Liver (tissue), 9 donors: ENCODE results near the gene ZSCAN10. TPM values are rescaled to one million over a fixed set of nuclear protein-coding genes. Genes with fewer than 3 reads are reported as not detected.

Source experiments
- DNase-seq: peaks from one replicate; pipeline ENCODE4 v3.0.0-alpha.2; 2017; ENCODE audit warnings: low spot score
- H3K27ac ChIP-seq, 2 donors: one replicate each; pipeline ENCODE4 v1.7.0; 2013; ENCODE audit warnings: inconsistent platforms in 2 of 2, low read length in 2 of 2, control low read depth in 1 of 2, low read depth in 1 of 2, mild to moderate bottlenecking in 1 of 2
- H3K27me3 ChIP-seq, 4 donors: one replicate each; pipeline versions ENCODE4 v1.6.1 to v1.7.0; 2013; ENCODE audit warnings: low read length in 3 of 4, inconsistent platforms in 1 of 4, mild to moderate bottlenecking in 1 of 4, moderate library complexity in 1 of 4; ENCODE audit not compliant: control insufficient read depth in 4 of 4, insufficient read depth in 4 of 4
- H3K36me3 ChIP-seq, 4 donors: one replicate each; pipeline versions ENCODE4 v1.6.1 to v1.7.0; 2013; ENCODE audit warnings: low read length in 3 of 4, mild to moderate bottlenecking in 3 of 4, low read depth in 1 of 4, moderate library complexity in 1 of 4; ENCODE audit not compliant: control insufficient read depth in 4 of 4, insufficient read depth in 3 of 4
- H3K4me1 ChIP-seq, 4 donors: one replicate each; pipeline versions ENCODE4 v1.6.1 to v1.7.0; 2013; ENCODE audit warnings: low read length in 3 of 4, mild to moderate bottlenecking in 3 of 4, moderate library complexity in 1 of 4; ENCODE audit not compliant: control insufficient read depth in 4 of 4, insufficient read depth in 4 of 4
- H3K4me3 ChIP-seq, 3 donors: one replicate each; pipeline versions ENCODE4 v1.6.1 to v1.7.0; 2013; ENCODE audit warnings: low read length in 3 of 3, control low read depth in 1 of 3, low read depth in 1 of 3, mild to moderate bottlenecking in 1 of 3
- H3K9ac ChIP-seq, 2 donors: one replicate each; pipeline ENCODE4 v1.7.0; 2013; ENCODE audit warnings: low read length in 2 of 2, mild to moderate bottlenecking in 2 of 2, moderate library complexity in 2 of 2, control low read depth in 1 of 2, low read depth in 1 of 2
- H3K9me3 ChIP-seq, 4 donors: one replicate each; pipeline versions ENCODE4 v1.6.1 to v1.7.0; 2013; ENCODE audit warnings: low read length in 3 of 4; ENCODE audit not compliant: control insufficient read depth in 4 of 4
- EGR1 ChIP-seq, 2 donors: IDR thresholded peaks; 2 replicates each; pipeline ENCODE4 v1.6.1; 2016 to 2018; ENCODE audit warnings: antibody characterized with exemption in 2 of 2, low read depth in 2 of 2
- FOXA1 ChIP-seq: IDR thresholded peaks from 2 replicates; pipeline ENCODE4 v1.6.1; 2016; ENCODE audit warnings: antibody characterized with exemption
- FOXA2 ChIP-seq: IDR thresholded peaks from 2 replicates; pipeline ENCODE4 v1.6.1; 2016; ENCODE audit warnings: antibody characterized with exemption
- GABPA ChIP-seq, 2 donors: IDR thresholded peaks in 1 of 2; conservative IDR thresholded peaks in 1 of 2; 2 replicates each; pipeline ENCODE4 v1.6.1; 2016; ENCODE audit warnings: antibody characterized with exemption in 2 of 2, mild to moderate bottlenecking in 1 of 2, moderate library complexity in 1 of 2
- HNF4A ChIP-seq, 2 donors: conservative IDR thresholded peaks; 2 replicates each; pipeline ENCODE4 v1.6.1; 2016; ENCODE audit warnings: antibody characterized with exemption in 2 of 2, mild to moderate bottlenecking in 2 of 2
- HNF4G ChIP-seq: IDR thresholded peaks from 2 replicates; pipeline ENCODE4 v1.6.1; 2016; ENCODE audit warnings: antibody characterized with exemption
- JUND ChIP-seq, 2 donors: IDR thresholded peaks; 2 replicates each; pipeline ENCODE4 v1.6.1; 2016; ENCODE audit warnings: antibody characterized with exemption in 2 of 2
- NR2F2 ChIP-seq: IDR thresholded peaks from 2 replicates; pipeline ENCODE4 v1.6.1; 2016; ENCODE audit warnings: antibody characterized with exemption
- RAD21 ChIP-seq, 2 donors: IDR thresholded peaks; 2 replicates each; pipeline ENCODE4 v1.6.1; 2016; ENCODE audit warnings: antibody characterized with exemption in 2 of 2, mild to moderate bottlenecking in 2 of 2
- RXRA ChIP-seq, 2 donors: IDR thresholded peaks; 2 replicates each; pipeline ENCODE4 v1.6.1; 2017 to 2018; ENCODE audit warnings: antibody characterized with exemption in 2 of 2, mild to moderate bottlenecking in 1 of 2
- SP1 ChIP-seq: IDR thresholded peaks from 2 replicates; pipeline ENCODE4 v1.6.1; 2018; ENCODE audit warnings: antibody characterized with exemption, mild to moderate bottlenecking
- TAF1 ChIP-seq: conservative IDR thresholded peaks from 2 replicates; pipeline ENCODE4 v1.6.1; 2016; ENCODE audit warnings: antibody characterized with exemption, mild to moderate bottlenecking
- YY1 ChIP-seq: IDR thresholded peaks from 2 replicates; pipeline ENCODE4 v1.6.1; 2016; ENCODE audit warnings: antibody characterized with exemption, mild to moderate bottlenecking
- WGBS: extraction: QIAGEN DNeasy Blood & Tissue Kit; methylation state at CpG from one replicate; pipeline ENCODE4 v1.1.7; 2013; 5-methylcytosine and 5-hydroxymethylcytosine counted together
- polyA plus RNA-seq, 2 donors: library from polyadenylated mRNA; stranded (reverse) in 1 of 2; unstranded in 1 of 2; fragments of 200-250 nt in 1 of 2; fragments of >200 nt in 1 of 2; fragmentation: Nextera tagmentation in 1 of 2; extraction: Ambion mirVana in 1 of 2; gene quantifications; one replicate each; pipeline versions ENCODE4 v1.2.1 to v1.2.3, GENCODE V29; 2013 to 2015
- total RNA-seq, 2 donors: library from RNA; depleted of rRNA; stranded (reverse); fragments of >200 nt; gene quantifications; one replicate each; pipeline ENCODE4 v1.2.3, GENCODE V29; 2014
- TF ChIP-seq, protein P1 (sequence below): IDR thresholded peaks from 2 replicates; pipeline ENCODE4 v1.6.1; 2016; ENCODE audit warnings: antibody characterized with exemption, mild to moderate bottlenecking
- TF ChIP-seq, protein P2 (sequence below): IDR thresholded peaks from 2 replicates; pipeline ENCODE4 v1.6.1; 2016; ENCODE audit warnings: antibody characterized with exemption
- TF ChIP-seq, protein P3 (sequence below): fragments of 150-350 bp; IDR thresholded peaks from 2 replicates; pipeline ENCODE4 v1.5.1; 2017; ENCODE audit warnings: improper control_type of control experiment, low read depth, low read length; ENCODE audit not compliant: missing input control
- TF ChIP-seq, protein P4 (sequence below): IDR thresholded peaks from 2 replicates; pipeline ENCODE4 v1.6.1; 2016; ENCODE audit warnings: antibody characterized with exemption
- TF ChIP-seq, protein P5 (sequence below): IDR thresholded peaks from 2 replicates; pipeline ENCODE4 v1.6.1; 2016; ENCODE audit warnings: antibody characterized with exemption
- donor health status: healthy.
- donor health status: healthy.
- donor health status: healthy.
- donor health status: healthy.
- donor health status: healthy.

The ZSCAN10 gene
- total and polyA plus RNA-seq, 4 donors = not detected

DNA sequence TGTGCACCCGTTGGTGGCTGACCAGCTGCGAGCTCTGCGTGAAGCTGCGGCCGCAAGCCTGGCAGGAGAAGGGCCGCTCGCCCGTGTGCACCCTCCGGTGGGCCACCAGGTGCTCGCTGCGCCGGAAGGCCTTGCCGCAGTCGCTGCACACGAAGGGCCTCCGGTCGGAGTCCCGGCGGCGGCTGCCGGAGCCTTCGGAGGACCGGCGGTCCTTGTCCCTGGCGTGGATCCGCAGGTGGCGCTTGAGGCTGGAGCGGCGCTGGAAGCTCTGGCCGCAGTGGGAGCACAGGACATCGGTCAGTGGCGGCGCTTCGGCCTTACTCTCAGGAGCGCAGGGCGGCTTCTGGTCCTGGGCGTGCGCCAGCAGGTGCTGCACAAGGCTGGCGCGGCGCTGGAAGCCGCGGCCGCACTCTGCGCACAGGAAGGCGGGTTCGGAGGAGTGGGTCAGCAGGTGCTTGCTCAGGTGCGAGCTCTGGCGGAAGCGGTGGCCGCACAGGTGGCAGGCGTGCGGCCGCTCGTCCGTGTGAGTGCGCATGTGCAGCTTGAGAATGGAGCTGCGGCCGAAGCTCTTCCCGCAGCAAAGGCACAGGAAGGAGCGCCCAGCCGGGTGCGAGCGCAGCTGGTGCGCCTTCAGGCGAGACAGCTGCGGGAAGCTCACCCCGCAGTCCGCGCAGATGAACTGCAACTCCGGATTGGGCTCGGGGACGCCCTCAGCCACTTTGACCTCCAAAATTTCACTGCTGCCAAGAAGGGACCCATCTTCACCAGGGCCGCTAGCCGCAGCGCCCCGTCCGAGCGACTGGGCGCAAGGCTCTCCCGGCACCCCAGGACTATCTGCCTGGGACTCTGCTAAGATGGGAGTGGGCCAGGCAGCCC is 9.1 kb downstream of the ZSCAN10 start:
- no peaks in the 10 kb centered on the region for H3K27me3 ChIP-seq
- H3K4me1 ChIP-seq = peaks cover 0 to 10% (median 0%) of the 10 kb centered on the region in 4 donors
- WGBS = 97% methylated on average over 81 of the region's 81 CpGs
- no peak overlapping the region for H3K4me3 ChIP-seq
- no peak for DNase-seq
- no peaks in the 10 kb centered on the region for H3K9me3 ChIP-seq
- no peaks in the 10 kb centered on the region for H3K36me3 ChIP-seq
- H3K27ac ChIP-seq = no peak overlapping the region
- TF ChIP-seq GABPA (IDR thresholded peaks at IDR 0.05 in 1 of 2, conservative IDR thresholded peaks at IDR 0.05 in 1 of 2) = no peak
- TF ChIP-seq SP1 = no peak
- no peak for TF ChIP-seq FOXA1
- TF ChIP-seq NR2F2 = no peak
- no peak for TF ChIP-seq RXRA (IDR thresholded peaks at IDR 0.05)
- no peak for TF ChIP-seq HNF4A (conservative IDR thresholded peaks at IDR 0.05)
- TF ChIP-seq TAF1 = no peak
- no peak for TF ChIP-seq FOXA2
- no peak for TF ChIP-seq JUND (IDR thresholded peaks at IDR 0.05)
- no peak for TF ChIP-seq HNF4G
- TF ChIP-seq, protein P1, sequence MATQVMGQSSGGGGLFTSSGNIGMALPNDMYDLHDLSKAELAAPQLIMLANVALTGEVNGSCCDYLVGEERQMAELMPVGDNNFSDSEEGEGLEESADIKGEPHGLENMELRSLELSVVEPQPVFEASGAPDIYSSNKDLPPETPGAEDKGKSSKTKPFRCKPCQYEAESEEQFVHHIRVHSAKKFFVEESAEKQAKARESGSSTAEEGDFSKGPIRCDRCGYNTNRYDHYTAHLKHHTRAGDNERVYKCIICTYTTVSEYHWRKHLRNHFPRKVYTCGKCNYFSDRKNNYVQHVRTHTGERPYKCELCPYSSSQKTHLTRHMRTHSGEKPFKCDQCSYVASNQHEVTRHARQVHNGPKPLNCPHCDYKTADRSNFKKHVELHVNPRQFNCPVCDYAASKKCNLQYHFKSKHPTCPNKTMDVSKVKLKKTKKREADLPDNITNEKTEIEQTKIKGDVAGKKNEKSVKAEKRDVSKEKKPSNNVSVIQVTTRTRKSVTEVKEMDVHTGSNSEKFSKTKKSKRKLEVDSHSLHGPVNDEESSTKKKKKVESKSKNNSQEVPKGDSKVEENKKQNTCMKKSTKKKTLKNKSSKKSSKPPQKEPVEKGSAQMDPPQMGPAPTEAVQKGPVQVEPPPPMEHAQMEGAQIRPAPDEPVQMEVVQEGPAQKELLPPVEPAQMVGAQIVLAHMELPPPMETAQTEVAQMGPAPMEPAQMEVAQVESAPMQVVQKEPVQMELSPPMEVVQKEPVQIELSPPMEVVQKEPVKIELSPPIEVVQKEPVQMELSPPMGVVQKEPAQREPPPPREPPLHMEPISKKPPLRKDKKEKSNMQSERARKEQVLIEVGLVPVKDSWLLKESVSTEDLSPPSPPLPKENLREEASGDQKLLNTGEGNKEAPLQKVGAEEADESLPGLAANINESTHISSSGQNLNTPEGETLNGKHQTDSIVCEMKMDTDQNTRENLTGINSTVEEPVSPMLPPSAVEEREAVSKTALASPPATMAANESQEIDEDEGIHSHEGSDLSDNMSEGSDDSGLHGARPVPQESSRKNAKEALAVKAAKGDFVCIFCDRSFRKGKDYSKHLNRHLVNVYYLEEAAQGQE = no peak
- TF ChIP-seq RAD21 (IDR thresholded peaks at IDR 0.05) = no peak
- TF ChIP-seq, protein P2, sequence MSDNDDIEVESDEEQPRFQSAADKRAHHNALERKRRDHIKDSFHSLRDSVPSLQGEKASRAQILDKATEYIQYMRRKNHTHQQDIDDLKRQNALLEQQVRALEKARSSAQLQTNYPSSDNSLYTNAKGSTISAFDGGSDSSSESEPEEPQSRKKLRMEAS = no peak
- no peak for TF ChIP-seq EGR1 (IDR thresholded peaks at IDR 0.05; ENCODE audit: low read depth in 2 of 2)
- TF ChIP-seq, protein P3, sequence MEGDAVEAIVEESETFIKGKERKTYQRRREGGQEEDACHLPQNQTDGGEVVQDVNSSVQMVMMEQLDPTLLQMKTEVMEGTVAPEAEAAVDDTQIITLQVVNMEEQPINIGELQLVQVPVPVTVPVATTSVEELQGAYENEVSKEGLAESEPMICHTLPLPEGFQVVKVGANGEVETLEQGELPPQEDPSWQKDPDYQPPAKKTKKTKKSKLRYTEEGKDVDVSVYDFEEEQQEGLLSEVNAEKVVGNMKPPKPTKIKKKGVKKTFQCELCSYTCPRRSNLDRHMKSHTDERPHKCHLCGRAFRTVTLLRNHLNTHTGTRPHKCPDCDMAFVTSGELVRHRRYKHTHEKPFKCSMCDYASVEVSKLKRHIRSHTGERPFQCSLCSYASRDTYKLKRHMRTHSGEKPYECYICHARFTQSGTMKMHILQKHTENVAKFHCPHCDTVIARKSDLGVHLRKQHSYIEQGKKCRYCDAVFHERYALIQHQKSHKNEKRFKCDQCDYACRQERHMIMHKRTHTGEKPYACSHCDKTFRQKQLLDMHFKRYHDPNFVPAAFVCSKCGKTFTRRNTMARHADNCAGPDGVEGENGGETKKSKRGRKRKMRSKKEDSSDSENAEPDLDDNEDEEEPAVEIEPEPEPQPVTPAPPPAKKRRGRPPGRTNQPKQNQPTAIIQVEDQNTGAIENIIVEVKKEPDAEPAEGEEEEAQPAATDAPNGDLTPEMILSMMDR = no peak
- no peak for TF ChIP-seq YY1
- TF ChIP-seq, protein P4, sequence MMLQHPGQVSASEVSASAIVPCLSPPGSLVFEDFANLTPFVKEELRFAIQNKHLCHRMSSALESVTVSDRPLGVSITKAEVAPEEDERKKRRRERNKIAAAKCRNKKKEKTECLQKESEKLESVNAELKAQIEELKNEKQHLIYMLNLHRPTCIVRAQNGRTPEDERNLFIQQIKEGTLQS = no peak
- TF ChIP-seq, protein P5, sequence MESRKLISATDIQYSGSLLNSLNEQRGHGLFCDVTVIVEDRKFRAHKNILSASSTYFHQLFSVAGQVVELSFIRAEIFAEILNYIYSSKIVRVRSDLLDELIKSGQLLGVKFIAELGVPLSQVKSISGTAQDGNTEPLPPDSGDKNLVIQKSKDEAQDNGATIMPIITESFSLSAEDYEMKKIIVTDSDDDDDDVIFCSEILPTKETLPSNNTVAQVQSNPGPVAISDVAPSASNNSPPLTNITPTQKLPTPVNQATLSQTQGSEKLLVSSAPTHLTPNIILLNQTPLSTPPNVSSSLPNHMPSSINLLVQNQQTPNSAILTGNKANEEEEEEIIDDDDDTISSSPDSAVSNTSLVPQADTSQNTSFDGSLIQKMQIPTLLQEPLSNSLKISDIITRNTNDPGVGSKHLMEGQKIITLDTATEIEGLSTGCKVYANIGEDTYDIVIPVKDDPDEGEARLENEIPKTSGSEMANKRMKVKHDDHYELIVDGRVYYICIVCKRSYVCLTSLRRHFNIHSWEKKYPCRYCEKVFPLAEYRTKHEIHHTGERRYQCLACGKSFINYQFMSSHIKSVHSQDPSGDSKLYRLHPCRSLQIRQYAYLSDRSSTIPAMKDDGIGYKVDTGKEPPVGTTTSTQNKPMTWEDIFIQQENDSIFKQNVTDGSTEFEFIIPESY = no peak
- H3K9ac ChIP-seq = no peak overlapping the region
